GM12801 (cell line): ENCODE results near the gene SMARCA4.

ENCODE experiments used
- CTCF ChIP-seq: IDR thresholded peaks from one replicate; pipeline ENCODE4 v1.5.1; 2011; ENCODE audit warnings: control low read depth; ENCODE audit not compliant: insufficient read length; ENCODE audit errors: extremely low read depth

SMARCA4 gene

DNA sequence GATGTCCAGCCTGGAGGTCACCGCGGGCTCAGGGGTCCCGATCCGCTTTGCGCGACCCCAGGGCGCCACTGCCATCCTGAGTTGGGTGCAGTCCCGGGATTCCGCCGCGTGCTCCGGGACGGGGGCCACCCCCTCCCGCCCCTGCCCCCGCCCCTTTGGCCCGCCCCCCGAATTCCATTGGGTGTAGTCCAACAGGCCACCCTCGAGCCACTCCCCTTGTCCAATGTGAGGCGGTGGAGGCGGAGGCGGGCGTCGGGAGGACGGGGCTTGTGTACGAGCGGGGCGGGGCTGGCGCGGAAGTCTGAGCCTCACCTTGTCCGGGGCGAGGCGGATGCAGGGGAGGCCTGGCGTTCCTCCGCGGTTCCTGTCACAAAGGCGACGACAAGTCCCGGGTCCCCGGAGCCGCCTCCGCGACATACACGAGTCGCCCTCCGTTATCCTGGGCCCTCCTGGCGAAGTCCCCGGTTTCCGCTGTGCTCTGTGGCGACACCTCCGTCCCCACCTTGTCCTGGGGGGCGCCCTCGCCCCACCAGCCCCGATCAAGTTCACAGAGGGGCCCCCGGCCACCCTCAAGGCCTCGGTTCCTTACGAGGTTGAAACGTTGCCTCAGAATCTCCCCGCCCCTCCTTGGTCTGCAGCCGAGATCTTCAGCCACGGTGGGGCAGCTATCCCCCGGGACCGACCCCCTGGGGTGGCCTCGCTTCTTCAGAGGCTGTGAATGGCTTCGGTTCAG, 129.6 kb downstream of the SMARCA4 start:
- TF ChIP-seq CTCF: no peak

GRCh38 chr19:11090997-11091702, 130.3 kb downstream of the SMARCA4 start:
- no peak for TF ChIP-seq CTCF

GRCh38 chr19:11091703-11092153, 130.9 kb downstream of the SMARCA4 start:
- TF ChIP-seq CTCF: no peak

- no peak for TF ChIP-seq CTCF
Measured at GRCh38 chr19:11092181-11092538, 131.3 kb downstream of the SMARCA4 start.

- TF ChIP-seq CTCF: no peak
Measured at GRCh38 chr19:11093689-11094238, 132.9 kb downstream of the SMARCA4 start.

DNA sequence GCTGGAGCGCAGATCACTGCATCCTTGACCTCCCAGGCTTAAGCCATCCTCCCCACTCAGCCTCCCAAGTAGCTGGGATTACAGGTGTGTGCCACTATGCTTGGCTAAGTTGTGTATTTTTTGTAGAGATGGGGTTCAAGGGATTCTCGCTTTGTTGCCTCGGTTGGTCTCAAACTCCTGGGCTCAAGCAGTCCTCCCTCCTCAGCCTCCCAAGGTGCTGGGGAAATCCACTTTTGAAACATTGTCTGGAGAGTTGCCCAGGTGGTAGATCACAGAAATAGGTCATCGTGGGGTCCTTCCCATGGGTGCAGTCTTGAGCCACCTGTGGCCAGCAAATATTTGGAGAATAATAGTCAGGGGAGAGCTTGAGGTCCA, 133.7 kb downstream of the SMARCA4 start:
- no peak for TF ChIP-seq CTCF

DNA sequence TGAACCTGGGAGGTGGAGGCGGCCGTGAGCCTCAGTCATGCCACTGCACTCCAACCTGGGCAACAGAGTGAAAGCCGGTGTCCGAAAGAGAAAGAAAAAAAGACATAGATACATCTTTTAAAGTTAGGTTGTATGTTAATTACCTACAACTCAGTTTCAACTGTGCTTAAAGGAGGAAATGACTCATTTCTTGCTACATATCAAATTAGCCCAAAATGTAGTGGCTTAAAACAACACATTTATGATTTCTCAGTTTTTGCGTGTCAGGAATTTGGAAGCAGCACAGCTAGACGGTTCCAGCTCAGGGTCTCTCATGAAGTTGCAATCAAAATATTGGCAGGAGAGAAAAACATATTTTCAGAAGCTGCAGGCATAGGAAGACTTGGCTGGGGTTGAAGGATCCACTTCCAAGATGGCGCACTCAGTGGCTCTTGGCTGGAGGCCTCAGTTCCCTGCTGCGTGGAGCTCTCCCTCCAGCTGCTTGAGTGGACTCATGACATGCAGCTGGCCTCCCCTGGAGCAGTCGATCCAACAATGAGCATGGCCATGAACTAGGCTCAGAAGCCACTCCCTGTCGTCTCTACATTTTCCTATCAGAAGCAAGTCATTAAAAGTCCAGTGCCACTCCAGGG, 135.5 kb downstream of the SMARCA4 start:
- TF ChIP-seq CTCF: no peak
